ENCODE data around the gene NUPR1.
"Not testable (repeated sequence)": the region's sequence is repeated elsewhere in the genome, so short reads cannot be mapped to it uniquely, and the experiment has no call there.

Gene NUPR1

DNA sequence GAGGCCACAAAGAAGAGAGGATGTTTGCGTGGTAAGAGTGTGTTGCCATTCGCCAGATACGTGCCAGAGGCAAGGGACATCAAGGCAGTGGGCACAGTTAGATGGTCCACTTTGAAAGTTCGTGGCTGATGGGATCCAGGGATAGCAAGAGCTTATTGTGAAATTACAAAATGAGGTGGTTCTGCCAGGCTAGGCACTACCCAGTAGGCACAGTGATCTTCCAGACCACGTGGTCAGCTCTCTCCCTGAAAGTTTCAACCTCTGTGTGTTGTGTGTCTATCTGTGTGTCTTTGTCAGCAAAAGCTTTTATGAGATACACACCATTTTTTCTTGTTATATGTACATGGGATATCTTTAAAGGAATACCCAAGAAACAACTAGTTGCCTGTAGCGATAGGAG, 24.4 kb upstream of the NUPR1 start:
- H3K4me3 ChIP-seq (ENCODE audit: low read length) = no peak overlapping the region
- TF ChIP-seq ZNF274 (IDR thresholded peaks at IDR 0.05; ENCODE audit: low read depth, low read length) = no peak

DNA sequence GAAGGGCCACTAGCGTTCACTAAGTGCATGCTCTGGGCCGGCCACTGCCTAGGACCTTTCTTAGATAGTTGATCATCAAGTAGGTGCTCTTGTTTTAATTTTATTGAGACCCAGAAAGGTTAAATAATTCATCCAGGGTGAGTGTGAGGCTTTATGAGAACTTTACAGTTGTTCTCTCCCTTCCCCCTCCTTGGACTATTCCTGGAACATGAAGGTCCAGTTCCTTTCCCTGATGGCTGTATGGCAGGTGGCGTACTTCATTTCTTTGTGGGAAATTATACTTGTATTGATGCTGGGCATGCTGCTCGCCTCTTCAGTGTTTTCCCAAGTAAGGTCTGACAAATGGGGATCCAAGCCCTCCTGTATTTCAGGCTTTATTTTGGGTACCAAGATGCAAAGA, 23.4 kb upstream of the NUPR1 start:
- H3K4me3 ChIP-seq (ENCODE audit: low read length) = no peak overlapping the region
- TF ChIP-seq ZNF274 (IDR thresholded peaks at IDR 0.05; ENCODE audit: low read depth, low read length) = no peak

DNA sequence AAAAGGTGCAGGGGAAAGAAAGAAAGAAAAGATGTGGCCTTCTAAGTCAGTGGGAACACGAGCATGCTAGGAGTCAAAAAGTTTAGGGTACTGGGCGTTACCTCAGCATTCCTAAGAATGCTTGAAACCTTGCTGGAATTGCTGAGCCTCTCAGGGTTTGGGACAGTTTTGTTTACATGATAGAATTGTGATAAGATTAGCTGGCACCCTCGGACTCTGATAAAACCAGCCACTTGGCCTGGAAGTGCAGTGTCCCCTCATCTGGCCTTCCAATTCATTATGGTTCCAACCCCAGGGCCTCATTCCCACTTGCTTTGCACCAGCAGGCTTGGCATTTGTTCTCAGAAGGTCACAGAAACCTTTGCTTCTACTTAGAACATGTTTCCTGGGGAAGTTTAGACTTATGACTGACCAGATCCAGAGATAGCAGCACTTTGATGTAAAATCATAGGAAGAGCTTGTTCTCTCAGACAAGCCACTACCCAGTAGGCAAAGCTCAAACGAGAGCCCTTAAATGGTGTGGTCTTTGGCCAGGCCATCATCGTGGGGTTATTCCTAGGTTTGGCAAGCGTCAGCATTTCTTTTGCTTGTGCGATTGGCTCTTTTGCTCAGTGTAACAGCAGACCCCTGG, 22.9 kb upstream of the NUPR1 start:
- no peak overlapping the region for H3K4me3 ChIP-seq (ENCODE audit: low read length)
- no peak for TF ChIP-seq ZNF274 (IDR thresholded peaks at IDR 0.05; ENCODE audit: low read depth, low read length)

DNA sequence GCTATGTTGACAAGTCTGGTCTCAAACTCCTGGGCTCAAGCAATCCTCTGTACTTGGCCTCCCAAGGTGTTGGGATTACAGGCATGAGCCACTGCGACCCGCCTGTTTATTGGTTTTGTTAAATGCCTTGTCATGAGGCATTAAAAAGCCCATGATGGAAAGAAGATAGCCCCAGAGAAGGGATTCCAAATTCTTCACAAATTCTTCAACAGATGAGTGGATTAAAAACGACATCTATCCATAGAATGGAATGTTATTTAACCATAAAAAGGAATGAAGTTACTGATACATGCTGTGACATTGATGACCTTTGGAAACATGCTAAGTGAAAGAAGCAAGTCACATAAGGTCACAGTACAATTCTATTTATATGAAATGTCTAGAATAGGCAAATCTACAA, 19.7 kb upstream of the NUPR1 start:
- H3K4me3 ChIP-seq (ENCODE audit: low read length) = no peak overlapping the region
- no peak for TF ChIP-seq ZNF274 (IDR thresholded peaks at IDR 0.05; ENCODE audit: low read depth, low read length)

DNA sequence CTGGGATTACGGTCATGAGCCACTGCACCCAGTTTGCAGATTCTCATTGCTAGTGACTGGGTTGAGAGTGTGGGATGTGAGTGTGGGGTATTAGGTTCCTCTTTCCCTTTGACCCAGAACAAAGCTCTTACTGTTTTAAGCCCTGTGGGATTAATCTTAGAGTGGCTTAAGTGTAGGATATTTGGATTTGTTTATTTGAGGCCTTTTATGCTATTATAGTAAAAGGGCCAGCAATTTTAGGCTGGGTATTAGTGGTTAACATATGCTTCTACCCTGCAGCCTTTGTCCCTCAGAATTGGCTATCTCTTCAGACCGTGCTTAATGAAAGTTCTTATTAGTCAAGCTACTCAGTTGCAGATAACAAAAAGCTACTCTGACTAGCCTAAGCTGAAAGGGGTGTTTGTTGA, 18.1 kb upstream of the NUPR1 start:
- no peak overlapping the region for H3K4me3 ChIP-seq (ENCODE audit: low read length)
- no peak for TF ChIP-seq ZNF274 (IDR thresholded peaks at IDR 0.05; ENCODE audit: low read depth, low read length)

DNA sequence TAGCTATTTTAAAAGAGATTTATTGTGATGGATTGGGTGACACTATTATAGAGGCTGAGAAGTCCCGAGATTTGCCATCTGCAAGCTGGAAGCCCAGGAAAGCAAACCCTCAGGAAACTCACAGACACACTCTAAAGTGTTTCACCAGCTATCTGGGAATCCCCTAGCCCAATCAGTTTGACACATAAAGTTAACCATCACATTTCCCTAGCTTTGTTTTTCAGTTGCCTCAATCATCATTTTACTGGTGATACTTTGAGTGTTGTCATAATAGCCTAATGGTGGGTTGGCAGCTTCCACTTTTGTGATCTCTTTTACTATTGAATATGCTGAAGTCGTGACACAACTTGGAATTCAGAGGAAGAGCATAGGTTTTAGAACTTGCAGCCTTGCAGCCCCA, 16.8 kb upstream of the NUPR1 start:
- no peak overlapping the region for H3K4me3 ChIP-seq (ENCODE audit: low read length)
- TF ChIP-seq ZNF274 (IDR thresholded peaks at IDR 0.05; ENCODE audit: low read depth, low read length) = no peak

DNA sequence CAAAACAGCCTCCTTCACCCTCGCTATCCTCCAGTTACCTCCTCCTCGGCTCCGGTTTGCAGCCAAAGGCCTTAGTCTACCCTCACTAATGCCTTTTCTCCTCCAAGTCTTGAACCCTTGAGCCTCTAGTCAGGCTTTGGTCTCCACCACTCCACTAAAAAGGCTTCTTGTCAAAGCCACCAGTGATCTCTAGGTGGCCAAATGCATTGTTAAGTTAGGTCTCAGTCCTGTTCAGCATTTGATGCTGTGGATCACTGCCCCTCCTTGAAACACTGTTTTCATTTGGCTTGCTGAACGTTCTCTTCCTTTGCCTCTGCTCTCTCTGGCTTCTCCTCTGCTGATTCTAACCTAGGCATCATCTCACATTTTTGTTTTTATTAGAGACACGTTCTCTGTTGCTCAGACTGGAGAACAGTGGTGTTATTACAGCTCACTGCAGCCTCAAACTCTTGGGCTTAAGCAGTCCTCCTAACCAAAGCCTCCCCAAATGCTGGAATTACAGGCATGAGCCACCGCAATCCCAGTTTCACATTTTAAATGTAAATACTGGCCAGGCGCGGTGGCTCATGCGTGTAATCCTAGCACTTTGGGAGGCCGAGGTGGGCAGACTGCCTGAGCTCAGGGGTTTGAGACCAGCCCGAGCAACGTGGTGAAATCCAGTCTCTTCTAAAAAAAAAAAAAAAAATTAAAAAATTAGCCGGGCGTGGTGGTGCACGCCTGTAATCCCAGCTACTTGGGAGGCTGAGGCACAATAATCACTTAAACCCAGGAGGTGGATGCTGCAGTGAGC, 16.1 kb upstream of the NUPR1 start:
- TF ChIP-seq ZNF274 (IDR thresholded peaks at IDR 0.05; ENCODE audit: low read depth, low read length) = no peak
- peak overlapping the region; percentile 59; the same call in 1 of the 2 replicates for H3K4me3 ChIP-seq (ENCODE audit: low read length)

DNA sequence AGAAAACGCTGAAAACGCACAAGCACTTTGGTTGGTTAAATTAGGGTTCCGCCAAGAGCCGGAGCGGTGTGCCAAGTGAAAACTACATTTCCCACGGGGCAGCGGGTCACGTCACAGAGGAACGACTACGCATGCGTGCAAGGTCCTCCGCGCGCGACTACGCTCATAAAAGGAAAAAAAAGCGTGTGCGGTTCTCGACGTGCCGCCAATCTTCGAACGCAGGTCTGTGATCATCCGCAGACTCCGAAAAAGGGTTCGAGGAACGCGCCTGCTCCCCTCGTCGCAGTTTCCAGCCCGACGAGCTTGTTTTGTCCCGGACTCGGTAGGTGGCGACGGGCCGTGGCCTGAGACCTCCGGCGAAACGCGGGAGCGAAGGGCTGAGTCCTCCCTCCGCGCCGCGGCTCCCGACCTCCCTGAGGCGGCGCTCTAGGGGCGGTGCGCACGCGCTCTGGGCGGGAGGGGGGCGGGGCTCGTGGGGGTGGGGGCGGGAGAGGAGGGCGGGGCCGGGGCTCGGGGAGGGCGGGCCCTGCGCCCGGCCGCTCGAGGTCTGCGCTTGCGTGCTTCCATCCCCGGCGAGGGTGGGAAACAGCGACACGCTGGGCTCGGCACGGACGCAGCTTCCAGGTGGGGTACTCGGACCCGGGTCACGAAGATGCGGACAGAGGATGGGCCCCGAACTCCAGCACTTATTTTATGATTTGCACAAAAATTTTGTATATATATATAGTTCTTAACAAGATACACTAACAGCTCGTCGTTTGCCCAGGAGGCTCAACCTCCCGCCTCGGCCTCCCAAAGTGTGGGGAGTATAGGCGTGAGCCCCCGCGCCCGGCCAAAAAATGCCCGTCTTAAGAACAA, 15.2 kb upstream of the NUPR1 start, which contains the start of gene SGF29:
SGF29 (plus strand) TSS at position 145 of the 858 bp plus-strand sequence. CDS start 27,150 bp downstream, outside the sequence.
- H3K4me3 ChIP-seq (ENCODE audit: low read length) = peak within 1 kb of the TSS; percentile 66
- no peak for TF ChIP-seq ZNF274 (IDR thresholded peaks at IDR 0.05; ENCODE audit: low read depth, low read length)

DNA sequence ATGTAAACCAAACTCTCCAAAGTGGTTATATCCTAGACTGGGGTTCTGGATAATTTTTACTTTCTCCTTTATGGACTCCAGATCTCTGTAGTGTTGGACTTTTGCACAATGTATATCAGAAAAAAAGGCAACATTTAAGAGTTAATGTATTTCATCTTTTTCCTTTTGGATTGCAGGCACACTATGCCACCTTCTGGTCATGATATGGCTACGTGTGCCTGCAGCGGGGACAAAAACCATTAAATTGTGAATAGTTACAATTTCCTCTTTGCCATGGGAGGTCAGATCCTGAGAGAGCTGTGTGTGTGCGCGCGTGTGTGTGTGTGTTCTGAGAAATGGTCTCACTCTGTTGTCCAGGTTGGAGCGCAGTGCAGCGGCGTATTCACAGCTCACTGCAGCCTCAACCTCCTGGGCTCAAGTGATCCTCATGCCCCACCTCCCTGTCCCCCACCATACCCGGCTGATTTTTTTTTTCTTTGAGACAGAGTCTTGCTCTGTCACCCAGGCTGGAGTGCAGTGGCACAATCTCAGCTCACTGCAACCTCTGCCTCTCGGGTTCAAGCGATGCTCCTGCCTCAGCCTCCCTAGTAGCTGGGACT, 10.6 kb upstream of the NUPR1 start:
- no peak overlapping the region for H3K4me3 ChIP-seq (ENCODE audit: low read length)
- no peak for TF ChIP-seq ZNF274 (IDR thresholded peaks at IDR 0.05; ENCODE audit: low read depth, low read length)

DNA sequence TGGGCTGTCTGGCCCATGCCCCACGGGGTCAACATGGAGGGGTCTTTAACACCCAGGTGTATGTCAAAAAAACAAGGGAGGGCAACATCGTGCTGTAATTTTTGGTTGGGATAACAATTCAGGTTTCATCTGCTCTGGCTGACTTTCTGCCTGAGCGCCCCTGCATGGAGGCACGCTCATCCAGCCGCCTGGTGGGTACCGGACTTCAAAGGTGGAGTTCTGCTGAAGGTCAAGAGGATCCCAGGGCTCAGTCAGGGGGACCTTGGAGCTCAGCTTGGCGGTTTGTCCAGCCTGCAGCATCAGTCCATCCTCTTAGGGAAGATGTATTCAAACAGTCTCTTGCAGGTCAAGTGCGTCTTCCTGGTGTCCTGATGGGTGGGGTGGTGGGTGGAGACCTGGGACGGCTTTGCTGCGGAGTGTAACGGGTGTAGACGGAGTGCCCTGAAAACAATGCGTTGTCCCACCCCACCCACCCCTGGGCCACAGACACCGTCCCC, 9.6 kb upstream of the NUPR1 start:
- no peak overlapping the region for H3K4me3 ChIP-seq (ENCODE audit: low read length)
- no peak for TF ChIP-seq ZNF274 (IDR thresholded peaks at IDR 0.05; ENCODE audit: low read depth, low read length)

DNA sequence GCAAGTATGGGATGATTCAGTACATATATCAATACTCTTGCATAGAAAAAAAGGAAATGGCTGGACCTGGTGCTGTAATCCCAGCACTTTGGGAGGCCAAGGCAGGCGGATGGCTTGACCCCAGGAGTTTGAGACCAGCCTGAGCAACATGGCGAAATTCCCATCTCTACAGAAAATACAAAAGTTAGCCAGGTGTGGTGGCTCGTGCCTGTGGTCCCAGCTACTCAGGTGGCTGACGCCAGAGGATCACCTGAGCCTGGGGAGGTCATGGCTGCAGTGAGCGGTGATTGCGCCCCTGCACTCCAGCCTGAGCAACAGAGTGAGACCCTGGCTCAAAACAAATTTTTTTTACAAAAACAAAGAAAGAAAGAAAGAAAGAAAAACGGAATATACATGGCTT, 7.9 kb upstream of the NUPR1 start:
- TF ChIP-seq ZNF274 (IDR thresholded peaks at IDR 0.05; ENCODE audit: low read depth, low read length) = no peak
- H3K4me3 ChIP-seq (ENCODE audit: low read length) = no peak overlapping the region

DNA sequence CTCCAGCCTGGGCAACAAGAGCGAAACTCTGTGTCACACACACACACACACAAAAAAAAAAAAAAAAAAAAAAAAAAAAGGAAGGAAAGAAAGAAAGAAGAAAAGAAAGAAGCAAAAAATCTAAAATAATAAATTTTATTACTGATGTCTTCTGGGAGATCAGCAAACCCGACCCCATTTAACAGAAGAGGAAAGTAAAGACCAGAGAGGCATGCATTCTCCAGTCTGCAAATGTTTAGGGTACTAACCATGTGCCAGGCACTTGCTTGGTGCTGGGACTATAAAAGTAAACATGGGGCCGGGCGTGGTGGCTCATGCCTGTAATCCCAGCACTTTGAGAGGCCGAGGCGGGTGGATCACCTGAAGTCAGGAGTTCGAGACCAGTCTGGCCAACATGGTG, 7.2 kb upstream of the NUPR1 start:
- not testable (repeated sequence) for H3K4me3 ChIP-seq (ENCODE audit: low read length)

DNA sequence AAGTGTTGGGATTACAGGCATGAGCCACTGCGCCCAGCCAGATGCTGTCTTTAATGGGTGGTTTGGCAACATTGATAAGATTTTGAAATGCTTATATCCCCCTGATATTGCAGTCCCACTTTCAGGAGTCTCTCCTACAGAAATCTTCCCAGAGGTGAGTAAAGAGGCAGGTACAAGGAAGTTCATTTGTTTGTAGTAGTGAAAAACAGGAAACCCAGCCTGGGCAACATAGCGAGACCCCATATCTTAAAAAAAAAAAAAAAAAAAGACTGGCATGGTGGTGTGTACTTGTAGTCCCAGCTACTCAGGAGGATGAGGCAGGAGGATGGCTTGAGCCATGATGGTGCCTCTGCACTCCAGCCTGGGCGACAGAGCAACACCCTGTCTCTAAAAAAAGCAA, 6.2 kb upstream of the NUPR1 start:
- no peak for TF ChIP-seq ZNF274 (IDR thresholded peaks at IDR 0.05; ENCODE audit: low read depth, low read length)
- no peak overlapping the region for H3K4me3 ChIP-seq (ENCODE audit: low read length)

DNA sequence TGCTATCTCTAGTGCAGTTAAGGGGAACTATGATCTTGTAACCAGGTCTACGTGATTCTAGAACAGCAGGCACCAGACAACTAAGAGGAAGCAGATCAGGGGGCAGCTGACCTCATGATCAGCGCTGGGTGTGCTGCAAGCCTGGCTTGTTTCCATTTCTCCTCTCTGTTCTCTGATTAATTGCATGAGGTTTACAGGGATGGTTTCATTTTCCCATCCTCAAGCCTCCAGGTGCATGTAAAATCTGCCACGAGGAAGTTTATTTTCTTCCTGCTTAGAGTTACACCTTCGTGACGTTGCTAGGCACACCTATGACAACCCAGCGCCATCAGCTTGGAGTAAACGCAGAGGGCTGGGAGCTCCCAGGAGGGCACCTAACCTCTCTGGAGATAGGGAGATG, 4.3 kb upstream of the NUPR1 start:
- TF ChIP-seq ZNF274 (IDR thresholded peaks at IDR 0.05; ENCODE audit: low read depth, low read length) = no peak
- H3K4me3 ChIP-seq (ENCODE audit: low read length) = no peak overlapping the region

Measured in GM08714 (cell line).